Tibial nerve (tissue), 4 donors: ENCODE measurements around the gene GGCT.

Source experiments
- EP300 ChIP-seq, 2 donors: sonication (generic); formaldehyde crosslinking; IDR thresholded peaks; one replicate each; pipeline ENCODE4 v1.6.1; 2017; ENCODE audit warnings: antibody characterized with exemption in 2 of 2, mild to moderate bottlenecking in 1 of 2
- POLR2A ChIP-seq, 2 donors: fragments of 450-650 bp; IDR thresholded peaks; one replicate each; pipeline ENCODE4 v1.6.1; 2017; ENCODE audit warnings: antibody characterized with exemption in 2 of 2, mild to moderate bottlenecking in 2 of 2, moderate library complexity in 2 of 2
- TF ChIP-seq, protein P1 (sequence below), 5 experiments: fragments of 200-600 bp in 3 of 5; fragments of 450-650 bp in 2 of 5; sonication (generic) in 3 of 5; IDR thresholded peaks; one replicate each; pipeline ENCODE4 v1.5.1; 2016 to 2019; ENCODE audit warnings: antibody characterized with exemption in 5 of 5, mild to moderate bottlenecking in 3 of 5, moderate library complexity in 2 of 5

DNA sequence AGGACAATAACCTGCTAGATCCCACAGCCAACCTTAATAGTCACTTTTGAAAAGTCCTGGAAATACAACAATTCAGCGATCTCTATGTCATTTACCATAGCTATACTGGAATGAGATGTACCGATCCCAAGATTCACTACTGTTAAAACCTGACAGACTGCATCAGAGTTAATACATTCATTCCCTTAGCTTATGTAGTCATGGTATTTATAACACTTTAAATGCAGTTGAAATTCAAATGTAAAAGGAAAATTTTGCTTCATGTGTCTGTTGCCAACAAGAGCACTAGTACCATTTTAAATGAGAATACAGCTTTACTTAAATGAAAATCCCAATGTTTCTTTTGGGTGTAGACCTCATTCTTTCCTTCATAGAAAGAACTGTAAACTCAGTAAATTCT is 11.1 kb upstream of the GGCT start:
- TF ChIP-seq, protein P1, sequence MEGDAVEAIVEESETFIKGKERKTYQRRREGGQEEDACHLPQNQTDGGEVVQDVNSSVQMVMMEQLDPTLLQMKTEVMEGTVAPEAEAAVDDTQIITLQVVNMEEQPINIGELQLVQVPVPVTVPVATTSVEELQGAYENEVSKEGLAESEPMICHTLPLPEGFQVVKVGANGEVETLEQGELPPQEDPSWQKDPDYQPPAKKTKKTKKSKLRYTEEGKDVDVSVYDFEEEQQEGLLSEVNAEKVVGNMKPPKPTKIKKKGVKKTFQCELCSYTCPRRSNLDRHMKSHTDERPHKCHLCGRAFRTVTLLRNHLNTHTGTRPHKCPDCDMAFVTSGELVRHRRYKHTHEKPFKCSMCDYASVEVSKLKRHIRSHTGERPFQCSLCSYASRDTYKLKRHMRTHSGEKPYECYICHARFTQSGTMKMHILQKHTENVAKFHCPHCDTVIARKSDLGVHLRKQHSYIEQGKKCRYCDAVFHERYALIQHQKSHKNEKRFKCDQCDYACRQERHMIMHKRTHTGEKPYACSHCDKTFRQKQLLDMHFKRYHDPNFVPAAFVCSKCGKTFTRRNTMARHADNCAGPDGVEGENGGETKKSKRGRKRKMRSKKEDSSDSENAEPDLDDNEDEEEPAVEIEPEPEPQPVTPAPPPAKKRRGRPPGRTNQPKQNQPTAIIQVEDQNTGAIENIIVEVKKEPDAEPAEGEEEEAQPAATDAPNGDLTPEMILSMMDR (IDR thresholded peaks at IDR 0.05): no peak
- TF ChIP-seq EP300 (IDR thresholded peaks at IDR 0.05): no peak
- TF ChIP-seq POLR2A (IDR thresholded peaks at IDR 0.05): no peak
